GM21723 (cell line): ENCODE results near the gene RUSF1.
"Not testable (repeated sequence)": the region's sequence is repeated elsewhere in the genome, so short reads cannot be mapped to it uniquely, and the experiment has no call there.

ENCODE experiments used
- ATAC-seq: cut with Tn5 transposase; IDR thresholded peaks from one replicate; pipeline ENCODE4 v1.9.1; 2021; ENCODE audit warnings: mild to moderate bottlenecking, moderate library complexity; ENCODE audit not compliant: unreplicated experiment

The RUSF1 gene

GRCh38 chr16:31455601-31456314 lies 52.4 kb downstream of the RUSF1 start:
- no peak for ATAC-seq

GRCh38 chr16:31453255-31454204 lies 54.7 kb downstream of the RUSF1 start:
- no peak for ATAC-seq

GRCh38 chr16:31452631-31453106 lies 55.5 kb downstream of the RUSF1 start:
- ATAC-seq, result no peak

GRCh38 chr16:31451681-31452351 lies 56.4 kb downstream of the RUSF1 start:
- no peak for ATAC-seq

- ATAC-seq, result no peak
These were observed 57.0 kb downstream of the RUSF1 start for GRCh38 chr16:31451201-31451600.

- ATAC-seq, result not testable (repeated sequence)
These were observed 62.3 kb downstream of the RUSF1 start for GRCh38 chr16:31445931-31446330.

- ATAC-seq, result no peak
These were observed 66.2 kb downstream of the RUSF1 start for GRCh38 chr16:31441956-31442355.

GRCh38 chr16:31440516-31441184 lies 67.5 kb downstream of the RUSF1 start:
- no peak for ATAC-seq

GRCh38 chr16:31439519-31439918 lies 68.7 kb downstream of the RUSF1 start:
- no peak for ATAC-seq
